ENCODE measurements around the gene PTPRG.

- TF ChIP-seq POLR2AphosphoS5 (IDR thresholded peaks at IDR 0.05; ENCODE audit: low read depth, low read length): no peak
- no peak for TF ChIP-seq SIN3A (IDR thresholded peaks at IDR 0.05; ENCODE audit: borderline replicate concordance, insufficient read depth, low read length)
- no peak for TF ChIP-seq REST (IDR thresholded peaks at IDR 0.05; ENCODE audit: insufficient read depth in 1 of 2, low read depth in 2 of 2, low read length in 2 of 2)
- no peak for TF ChIP-seq TAF1 (IDR thresholded peaks at IDR 0.05; ENCODE audit: borderline replicate concordance, insufficient read depth, low read length)
Measured at GRCh38 chr3:61637088-61638051, 76.0 kb downstream of the PTPRG start.

All from PFSK-1 (cell line).